DMS153 (cell line): Measurements from ENCODE around the gene TARS1.

ENCODE experiments used
- DNase-seq: peaks from one replicate; lab custom pipeline; 2025; lab: John Stamatoyannopoulos, UW

TARS1 gene

DNA sequence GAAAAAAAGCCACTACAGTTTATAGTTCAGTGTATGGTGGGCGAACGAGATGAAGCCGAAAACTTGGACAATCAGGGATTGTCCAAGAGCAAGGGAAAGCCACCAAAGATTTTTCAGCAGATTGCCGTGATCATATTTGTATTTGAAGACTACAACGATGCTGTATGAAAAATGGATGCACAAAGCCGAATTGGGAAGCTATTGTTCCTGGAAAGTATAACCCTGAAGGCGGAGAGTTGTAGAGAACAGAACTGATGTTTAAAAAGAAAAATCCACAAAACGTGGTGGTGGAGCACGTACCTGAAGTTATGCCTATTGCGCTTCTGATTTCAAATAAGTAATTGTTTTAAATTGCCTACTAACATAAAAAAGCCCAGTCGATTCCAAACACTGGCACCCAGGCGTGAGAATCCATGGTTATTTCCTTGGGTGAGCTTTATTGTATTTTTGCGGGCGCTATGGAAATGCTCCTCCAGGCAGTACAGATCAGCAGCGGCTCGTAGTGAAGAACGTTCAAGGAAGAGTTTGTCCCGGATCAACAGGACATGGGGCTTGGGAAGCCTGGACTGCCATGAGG lies 772 bp upstream of the TARS1 start:
- DNase-seq = no peak

DNA sequence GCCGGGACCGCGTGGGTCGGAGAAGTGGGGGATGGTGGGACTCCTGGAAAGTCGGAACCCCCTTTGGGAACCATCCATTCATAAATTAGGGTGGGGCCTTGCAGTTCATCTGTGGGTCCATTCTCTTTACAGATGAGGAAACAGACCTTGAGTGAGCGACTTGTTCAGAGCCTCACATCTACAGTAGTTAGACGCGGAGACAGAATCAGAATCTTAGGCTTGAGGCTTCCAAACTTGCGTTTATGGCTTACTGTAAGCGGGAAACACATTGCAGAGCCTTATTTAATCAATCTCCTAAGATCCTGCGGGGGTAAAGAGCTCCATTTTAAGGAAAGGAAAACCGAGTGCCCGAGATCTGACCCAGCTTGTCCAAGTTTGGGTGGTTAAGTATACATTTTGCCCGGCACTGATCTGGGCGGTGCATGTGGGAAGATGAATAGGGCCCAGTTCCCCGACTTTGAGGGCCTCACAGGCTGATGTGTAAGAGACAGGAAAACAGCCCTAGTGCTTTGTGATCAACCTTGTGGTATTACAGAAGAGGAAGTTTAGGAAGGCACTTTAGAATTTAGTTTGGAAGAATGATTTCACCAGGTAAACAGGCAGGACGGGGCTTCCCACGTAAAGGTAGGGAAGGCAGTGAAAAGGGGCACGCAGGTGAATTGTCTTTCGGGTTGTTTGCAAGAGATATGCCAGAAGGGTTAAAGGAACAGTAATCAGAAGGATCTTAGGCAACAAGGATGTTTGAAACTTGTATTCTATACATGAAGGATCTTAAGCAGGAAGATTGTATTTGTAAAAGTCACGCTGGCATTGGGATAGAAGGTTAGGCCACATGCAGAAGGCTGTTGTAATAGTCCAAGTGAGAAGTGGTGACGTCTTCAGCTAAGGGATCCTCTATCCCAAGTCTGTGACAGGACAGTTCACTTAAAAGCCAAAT lies 744 bp downstream of the TARS1 start:
- DNase-seq = no peak

DNA sequence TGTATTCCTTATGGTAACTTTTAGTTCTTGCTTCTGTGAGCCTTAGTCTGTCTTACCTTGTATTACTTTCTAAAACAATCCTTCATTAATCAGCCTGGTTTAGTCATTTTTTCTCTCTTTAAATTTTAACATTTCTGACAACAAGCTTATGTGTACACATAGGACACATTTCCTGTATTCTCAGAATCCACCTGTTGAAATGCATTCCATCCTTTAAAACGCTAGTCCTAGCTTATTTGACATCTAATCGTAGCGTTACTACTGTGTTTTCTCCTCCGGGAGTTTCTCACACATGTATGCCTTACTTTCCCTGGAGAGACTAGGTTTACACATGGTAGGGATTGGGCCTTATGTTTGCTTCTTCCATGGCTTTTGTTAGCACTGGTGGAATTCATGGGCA lies 3.8 kb downstream of the TARS1 start:
- no peak for DNase-seq

DNA sequence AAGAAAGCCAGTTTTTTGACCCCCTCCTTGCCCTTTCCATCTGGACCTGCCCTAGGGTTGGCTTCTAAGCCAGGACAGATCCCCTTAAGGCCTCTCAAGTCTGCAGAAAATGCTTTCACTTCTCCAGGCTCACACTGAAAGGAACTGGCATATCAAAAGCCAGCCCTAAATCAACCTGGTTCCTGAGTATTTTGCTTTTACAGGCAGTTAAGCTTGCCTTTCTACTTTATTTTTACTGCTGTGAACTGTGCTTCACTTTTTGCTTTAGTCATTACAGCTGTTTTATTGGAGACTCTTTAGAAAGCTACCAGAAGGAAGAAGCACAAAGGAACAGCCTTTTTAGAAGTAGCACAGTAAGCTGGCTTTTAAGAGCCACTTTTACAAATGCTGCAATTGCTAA lies 5.0 kb downstream of the TARS1 start:
- no peak for DNase-seq

DNA sequence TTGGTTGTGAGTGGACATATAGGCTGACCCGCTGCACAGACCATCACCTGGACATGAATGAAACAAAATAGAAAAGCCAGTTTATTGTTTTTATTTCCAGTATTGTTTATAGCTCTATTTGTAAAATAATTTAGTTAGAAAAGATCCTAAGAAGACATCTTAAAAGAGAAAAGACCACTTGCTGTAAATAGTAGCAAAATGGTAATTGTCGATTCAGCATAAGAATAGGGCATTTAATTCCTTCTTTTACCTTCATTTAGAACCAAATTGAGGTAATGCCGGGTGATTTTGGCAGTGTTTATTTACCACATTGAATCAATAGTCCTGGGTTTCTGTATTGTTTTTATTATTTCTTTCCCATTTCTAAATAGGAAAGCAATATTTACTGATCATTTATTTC lies 7.4 kb downstream of the TARS1 start:
- no peak for DNase-seq

DNA sequence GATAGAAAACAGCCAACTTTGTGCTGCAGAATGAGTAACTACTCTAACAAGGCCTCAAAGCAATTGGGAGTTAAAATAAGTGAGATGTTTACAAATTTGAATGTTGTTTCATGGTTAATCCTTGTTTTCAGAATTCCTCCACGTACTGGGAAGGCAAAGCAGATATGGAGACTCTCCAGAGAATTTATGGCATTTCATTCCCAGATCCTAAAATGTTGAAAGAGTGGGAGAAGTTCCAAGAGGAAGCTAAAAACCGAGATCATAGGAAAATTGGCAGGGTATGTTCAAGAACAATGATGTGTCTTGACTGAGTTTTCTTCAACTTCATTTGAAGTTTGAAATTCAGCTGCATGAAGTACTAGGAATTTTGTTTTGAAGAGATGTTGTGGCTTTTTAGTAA lies 16.4 kb downstream of the TARS1 start:
- no peak for DNase-seq

DNA sequence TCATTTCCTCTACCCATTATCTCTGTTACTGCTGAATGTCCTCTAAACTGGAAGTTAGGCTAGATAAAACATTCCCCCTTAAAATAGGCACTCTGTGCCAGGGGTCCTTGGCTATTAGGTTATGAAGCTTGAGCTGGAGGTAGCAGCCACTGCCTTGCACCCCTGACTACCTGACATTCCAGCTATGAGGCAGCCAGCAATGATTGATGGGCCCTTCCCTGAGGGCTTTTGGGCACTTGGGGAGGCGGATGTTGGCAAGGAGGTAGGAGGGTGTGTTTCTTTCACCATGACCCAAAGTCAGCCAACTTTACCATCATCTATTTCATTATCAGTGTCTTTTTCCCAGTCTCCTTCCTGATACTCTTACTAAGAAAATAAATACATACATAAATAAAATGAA lies 17.1 kb downstream of the TARS1 start:
- DNase-seq = no peak

DNA sequence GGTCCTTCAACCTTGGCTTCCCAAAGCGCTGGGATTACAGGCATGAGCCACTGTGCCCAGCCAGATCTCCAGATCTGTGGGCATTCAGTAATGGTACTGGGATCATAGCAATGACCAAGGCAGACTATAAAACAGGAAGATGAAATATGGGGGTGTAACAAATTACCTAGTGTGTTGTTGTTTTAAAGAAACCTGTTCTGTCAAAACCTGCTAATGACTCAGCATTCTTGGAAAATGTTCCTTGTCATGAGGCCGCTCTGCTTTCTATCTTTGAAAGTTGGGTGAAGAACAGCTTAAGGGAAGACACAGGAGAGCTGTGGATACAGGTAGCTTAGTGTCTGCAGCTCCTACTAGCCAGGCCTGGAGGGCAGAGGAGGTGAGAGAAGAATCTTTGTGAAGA lies 19.4 kb downstream of the TARS1 start:
- no peak for DNase-seq

DNA sequence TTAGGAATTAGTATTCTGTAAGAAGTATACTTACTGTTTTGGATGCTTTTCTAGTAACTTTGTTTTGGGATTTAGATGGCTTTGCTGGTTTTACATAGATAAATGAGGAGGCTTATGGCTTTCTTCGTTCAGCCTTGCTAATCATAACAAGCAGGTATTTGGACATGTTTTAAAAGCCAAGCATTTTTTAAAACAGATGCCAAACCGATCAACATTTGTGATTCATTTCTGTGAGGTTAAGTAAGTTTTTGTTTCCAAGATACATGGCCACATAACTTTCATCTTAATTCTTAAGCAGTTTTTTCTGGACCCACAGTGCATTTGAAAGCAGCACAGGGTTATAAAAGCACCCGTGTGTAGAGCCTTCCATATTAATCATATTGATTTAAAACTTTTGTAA lies 21.7 kb downstream of the TARS1 start:
- DNase-seq = no peak

DNA sequence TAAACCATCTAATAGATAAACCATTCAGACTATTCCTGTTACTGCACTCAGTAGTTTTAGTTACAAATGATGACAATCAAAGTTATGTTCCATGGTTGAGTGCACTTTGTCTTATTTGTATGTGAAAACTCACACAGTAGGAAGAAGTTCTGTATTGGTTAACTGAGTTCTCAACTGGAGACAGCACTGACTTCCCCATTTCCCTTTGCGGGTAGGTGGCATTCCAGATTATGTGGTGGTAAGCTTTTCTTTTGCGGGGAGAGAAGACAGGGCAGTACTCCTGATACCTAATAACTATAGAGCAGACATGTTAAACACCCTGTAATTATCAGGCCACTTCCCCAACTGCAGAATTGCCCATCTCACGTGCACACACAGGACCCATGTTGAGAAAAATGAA lies 24.4 kb downstream of the TARS1 start:
- no peak for DNase-seq

DNA sequence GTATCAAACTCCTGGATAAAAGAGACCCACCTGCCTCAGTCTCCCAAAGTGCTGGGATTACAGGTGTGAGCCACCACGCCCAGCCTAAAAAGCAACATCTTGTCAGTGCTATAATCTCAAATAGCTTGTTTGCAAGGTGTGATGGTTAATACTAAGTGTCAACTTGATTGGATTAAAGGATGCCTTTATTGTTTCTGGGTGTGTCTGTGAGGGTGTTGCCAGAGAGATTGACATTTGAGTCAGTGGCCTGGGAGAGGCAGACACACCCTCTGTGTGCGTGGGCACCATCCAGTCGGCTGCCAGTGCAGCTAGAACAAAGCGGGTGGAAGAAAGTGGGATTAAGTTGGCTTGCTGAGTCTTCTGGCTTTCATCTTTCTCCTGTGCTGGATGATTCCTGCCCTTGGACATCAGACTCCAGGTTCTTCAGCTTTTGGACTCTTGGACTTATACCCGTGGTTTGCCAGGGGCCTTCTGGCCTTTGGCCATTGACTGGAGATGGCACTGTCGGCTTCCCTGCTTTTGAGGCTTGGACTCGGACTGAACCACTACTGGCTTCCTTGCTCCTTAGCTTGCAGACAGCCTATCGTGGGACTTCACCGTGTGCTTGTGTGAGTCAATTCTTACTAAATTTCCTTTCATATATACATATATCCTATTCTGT lies 28.1 kb downstream of the TARS1 start:
- no peak for DNase-seq

DNA sequence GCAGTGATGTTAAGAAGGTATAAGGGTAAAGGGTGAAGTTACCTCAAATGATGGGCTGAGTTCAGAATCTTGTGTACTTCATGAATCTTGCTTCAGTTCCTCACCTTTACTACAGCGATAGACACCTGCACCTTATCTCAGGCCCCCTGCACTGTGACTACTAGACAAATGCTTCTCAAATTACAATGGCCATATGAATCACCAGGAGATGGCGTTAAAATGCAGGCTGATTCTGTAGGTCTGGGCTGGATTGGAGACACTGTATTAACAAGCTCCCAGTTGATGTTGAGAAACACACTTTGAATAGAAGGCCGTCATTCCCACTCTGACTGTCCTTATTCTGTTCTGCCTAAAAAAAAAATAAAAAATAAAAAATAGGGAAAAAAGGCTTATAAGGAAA lies 29.8 kb downstream of the TARS1 start:
- DNase-seq = no peak

DNA sequence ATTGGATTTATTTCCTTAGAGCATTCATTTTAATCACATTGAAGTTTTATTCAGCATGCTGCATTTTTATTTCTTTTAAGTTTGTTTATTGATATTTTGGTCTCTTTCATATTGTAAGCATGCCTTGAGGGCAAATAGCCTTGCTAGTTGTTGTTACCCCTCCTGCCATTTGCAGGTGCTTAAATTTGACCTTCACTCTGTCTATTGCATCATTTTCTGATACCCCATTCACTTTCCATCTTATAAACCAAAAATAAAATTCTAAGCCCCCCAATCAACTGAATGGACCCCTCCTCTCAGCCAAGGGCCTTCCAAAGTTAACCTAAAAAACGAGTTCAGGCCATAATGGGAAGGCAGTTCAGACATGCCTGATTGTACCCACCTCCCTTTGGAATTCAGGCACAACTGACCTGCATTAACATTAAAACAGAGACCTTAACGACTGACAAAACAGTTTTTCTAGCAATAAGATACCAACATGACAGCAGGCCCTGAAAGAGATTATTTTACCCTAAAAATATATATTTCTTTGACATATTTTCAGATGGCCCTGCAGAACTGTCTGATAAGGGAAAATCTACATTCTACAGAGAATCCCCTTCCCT lies 32.1 kb downstream of the TARS1 start:
- no peak for DNase-seq

DNA sequence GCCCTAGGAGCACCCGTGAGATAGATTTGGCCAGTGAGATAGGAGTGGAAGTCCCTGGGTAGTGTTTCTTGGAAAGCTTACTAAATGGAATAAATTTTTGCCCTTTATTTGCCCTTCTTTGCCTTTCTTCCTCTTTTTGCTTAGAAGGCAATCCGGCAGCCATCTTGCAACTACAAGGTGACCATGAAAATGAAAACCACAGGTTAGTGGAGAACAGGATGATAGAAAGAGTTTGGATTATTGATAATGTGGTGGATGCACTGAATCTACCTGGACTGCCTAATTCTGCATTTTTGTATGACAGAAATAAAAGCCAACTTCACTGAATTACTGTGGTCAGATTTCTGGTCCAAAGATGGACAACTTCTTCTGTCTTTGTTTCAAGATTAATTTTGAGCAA lies 33.2 kb downstream of the TARS1 start:
- DNase-seq = no peak

DNA sequence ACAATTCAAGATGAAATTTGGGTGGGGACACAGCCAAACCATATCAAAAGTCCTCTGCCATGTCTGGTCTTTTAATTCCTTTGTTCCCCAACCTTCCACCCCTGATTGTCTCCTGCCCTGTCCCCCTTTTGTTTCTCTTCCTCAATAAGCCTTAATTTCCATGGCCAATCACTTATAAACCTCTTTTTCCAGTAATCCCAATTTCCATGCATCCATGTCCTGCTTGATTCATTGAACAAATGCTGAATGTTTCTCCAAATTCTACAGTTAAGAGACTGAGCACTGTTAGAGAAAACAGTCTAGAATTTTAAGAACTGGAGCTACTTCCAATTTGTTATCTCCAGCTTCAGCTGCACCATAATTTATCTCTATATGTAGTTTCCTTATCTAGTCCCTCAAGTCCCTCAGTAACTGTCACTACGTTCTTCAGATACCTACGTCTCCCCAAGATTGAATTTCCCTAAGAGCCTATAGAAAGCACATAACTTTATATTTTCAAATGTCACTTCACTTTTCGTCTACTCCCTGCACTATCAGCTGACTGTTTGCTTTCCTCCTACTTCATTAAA lies 34.2 kb downstream of the TARS1 start:
- DNase-seq = no peak

DNA sequence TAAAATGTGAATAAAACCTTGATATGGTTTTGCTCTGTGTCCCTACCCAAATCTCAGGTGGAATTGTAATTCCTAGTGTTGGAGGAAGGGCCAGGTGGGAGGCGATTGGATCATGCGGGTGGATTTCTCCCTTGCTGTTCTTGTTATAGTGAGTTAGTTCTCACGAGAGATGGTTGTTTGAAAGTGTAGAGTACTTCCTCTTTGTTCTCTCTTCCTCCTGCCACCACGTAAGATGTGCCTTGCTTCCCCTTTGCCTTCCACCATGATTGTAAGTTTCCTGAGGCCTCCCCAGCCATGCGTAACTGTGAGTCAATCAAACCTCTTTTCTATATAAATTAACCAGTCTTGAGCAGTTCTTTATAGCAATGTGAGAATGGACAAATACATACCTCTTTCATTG lies 34.9 kb downstream of the TARS1 start:
- DNase-seq = no peak

DNA sequence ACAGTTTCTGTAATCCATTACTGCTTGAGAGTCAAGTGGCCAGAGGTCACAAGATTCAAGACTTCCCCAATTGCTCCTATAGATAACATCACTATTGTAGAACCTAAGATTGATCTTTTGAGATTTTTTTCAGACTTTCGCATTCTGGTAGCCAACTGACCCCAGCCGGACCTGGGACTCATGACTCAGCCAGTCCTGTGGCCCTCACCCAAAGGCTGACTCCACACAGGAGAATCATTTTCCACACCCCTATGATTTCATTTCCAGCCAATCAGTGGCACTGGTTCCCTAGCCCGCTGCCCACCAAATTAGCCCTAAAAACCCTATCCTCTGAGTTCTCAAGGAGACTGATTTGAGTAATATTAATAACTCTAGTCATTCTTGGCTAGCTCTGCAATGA lies 36.2 kb downstream of the TARS1 start:
- no peak for DNase-seq

DNA sequence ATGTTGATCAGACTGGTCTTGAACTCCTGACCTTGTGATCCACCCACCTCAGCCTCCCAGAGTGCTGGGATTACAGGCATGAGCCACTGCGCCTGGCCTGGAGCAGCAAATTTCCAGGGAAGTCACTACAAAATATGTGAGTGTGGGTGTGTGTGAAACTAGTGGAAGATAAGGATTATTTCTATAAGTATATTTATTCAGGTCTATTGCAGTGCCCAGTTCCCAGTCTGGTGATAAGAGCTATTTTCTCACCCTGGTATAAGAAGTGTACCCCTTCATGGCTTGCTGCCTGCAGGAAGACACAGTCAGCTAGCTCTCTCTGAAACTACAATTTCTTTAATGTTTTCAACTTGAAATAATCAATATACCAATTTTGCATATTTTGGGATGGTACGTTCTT lies 37.1 kb downstream of the TARS1 start:
- no peak for DNase-seq

DNA sequence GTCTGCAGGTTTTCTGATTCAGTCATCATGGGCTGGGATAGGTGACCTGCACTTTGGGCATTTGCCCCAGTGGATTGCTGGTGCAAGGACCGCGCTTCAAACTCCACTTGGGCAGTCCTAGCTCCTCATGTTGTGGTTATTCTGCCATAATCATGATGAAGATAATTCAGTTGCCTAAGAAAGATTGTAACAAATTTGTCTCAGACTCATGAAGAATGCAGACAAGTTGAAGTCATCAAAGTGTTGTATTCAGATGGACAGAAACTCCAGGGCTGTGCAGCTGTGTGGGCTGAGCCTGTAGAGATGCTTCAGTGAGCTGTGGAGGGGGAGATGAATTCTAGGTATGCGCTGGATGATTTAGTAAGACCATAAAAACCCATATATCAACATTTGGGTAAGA lies 38.5 kb downstream of the TARS1 start:
- DNase-seq = no peak

DNA sequence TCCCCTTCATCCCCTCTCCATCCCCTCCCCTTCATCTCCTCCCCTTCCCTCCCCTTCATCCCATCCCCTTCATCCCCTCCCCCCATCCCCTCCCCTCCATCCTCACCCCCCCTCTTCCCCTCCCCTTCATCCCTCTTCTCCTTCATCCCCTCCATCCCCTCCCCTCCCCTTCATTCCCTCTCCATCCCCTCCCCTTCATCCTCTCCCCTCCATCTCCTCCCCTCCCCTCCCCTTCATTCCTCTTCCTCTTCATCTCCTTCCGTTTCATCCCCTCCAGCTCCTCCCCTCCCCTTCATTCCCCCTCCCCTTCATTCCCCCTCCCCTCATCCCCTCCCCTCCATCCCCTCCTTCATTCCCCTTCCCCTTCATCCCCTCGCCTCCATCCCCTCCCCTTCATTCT lies 40.1 kb downstream of the TARS1 start:
- no peak for DNase-seq

DNA sequence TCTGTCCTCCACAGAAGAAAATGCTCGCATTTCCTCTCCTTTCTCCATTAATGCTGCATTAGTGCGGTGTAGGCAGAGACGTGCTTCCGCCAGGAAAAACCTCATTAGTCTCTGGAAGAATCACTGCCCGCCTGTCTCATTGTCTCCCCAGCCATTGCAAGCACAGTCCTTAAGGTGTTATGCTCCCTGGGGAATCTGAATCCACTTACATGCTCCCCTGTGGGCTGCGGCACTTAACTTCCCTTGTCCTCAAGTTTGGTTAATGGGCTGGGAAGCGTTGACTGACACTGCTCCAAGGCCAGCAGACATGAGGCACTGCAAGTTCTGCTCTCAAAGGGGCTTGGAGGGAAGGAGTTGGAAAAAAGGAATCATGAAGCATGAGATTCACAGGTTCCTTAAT lies 41.6 kb downstream of the TARS1 start:
- no peak for DNase-seq

DNA sequence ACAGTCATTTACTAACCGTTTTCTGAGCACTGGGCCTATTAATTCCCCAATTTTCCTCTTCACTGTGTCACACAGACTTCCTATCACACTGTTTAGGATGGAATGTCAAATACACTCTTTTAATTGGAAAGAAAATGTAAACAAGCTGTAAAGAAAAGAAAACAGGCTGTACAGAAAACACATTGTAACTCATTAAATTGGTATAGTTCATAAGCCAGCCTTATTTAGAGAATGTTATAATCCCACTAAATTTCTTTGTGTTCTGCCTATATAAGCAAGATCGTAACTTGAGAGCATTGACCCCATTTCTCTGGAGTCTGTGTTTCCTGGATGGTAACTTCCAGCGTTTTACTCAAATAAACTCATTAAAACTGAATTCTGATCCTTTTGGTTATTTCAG lies 46.5 kb downstream of the TARS1 start:
- DNase-seq = no peak
